Prostate gland (tissue), 2 donors: ENCODE data around the gene VOPP1.

Experiments
- POLR2A ChIP-seq: fragments of 450-650 bp; IDR thresholded peaks from one replicate; pipeline ENCODE4 v1.6.1; 2016; ENCODE audit warnings: antibody characterized with exemption, mild to moderate bottlenecking
- TF ChIP-seq, protein P1 (sequence below), 4 experiments: fragments of 200-600 bp in 2 of 4; fragments of 450-650 bp in 2 of 4; sonication (generic) in 2 of 4; IDR thresholded peaks; 1 replicate in 3 of 4; 2 replicates in 1 of 4; pipeline ENCODE4 v1.5.1; 2016 to 2019; ENCODE audit warnings: antibody characterized with exemption in 4 of 4, mild to moderate bottlenecking in 2 of 4, moderate library complexity in 2 of 4

GRCh38 chr7:55431898-55432297, 140.4 kb downstream of the VOPP1 start:
- no peak for TF ChIP-seq POLR2A
- TF ChIP-seq, protein P1, sequence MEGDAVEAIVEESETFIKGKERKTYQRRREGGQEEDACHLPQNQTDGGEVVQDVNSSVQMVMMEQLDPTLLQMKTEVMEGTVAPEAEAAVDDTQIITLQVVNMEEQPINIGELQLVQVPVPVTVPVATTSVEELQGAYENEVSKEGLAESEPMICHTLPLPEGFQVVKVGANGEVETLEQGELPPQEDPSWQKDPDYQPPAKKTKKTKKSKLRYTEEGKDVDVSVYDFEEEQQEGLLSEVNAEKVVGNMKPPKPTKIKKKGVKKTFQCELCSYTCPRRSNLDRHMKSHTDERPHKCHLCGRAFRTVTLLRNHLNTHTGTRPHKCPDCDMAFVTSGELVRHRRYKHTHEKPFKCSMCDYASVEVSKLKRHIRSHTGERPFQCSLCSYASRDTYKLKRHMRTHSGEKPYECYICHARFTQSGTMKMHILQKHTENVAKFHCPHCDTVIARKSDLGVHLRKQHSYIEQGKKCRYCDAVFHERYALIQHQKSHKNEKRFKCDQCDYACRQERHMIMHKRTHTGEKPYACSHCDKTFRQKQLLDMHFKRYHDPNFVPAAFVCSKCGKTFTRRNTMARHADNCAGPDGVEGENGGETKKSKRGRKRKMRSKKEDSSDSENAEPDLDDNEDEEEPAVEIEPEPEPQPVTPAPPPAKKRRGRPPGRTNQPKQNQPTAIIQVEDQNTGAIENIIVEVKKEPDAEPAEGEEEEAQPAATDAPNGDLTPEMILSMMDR (IDR thresholded peaks at IDR 0.05) = no peak
